ENCODE measurements around the gene ATAD2B.
A peak's percentile ranks its signal among the peaks of the same experiment; 100 is the strongest.
"Not testable (repeated sequence)": the region's sequence is repeated elsewhere in the genome, so short reads cannot be mapped to it uniquely, and the experiment has no call there.

ATAD2B gene

DNA sequence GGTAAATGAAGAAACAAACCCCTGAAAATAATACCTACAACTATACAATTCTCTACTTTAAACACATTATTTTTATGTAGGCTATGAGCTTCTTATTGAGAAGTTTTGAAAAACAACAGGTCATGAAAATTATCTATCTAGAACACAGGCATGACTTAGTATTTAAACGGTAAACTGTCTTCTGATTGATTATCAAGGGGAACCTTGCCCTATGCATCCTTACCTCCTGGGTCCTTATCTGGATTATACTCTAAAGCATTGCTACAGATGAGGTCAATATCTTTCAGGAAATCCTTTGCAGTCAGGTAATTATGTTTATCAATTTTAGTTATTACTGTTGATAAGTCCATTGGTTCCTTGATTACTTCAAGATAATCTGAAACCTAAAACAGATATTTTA, 144.3 kb downstream of the ATAD2B start:
- DNase-seq = no peak

DNA sequence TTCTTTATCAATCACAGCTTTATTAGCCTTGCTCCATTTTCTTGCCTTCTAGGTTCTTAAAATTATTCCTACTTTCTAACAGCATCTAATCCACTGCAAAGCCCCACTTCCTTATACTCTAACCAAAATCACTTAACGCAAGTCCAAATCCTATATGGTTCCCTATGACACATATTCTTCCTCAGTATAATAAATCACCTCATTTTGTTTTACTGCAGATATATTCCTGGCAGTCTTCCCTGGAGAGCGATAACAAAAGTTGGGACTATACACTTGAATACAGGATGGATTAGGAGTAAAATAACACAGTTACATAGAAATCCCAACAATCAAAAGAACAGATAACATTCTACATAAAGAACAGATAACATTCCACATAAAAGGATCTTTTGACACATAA, 144.8 kb downstream of the ATAD2B start:
- no peak for DNase-seq

DNA sequence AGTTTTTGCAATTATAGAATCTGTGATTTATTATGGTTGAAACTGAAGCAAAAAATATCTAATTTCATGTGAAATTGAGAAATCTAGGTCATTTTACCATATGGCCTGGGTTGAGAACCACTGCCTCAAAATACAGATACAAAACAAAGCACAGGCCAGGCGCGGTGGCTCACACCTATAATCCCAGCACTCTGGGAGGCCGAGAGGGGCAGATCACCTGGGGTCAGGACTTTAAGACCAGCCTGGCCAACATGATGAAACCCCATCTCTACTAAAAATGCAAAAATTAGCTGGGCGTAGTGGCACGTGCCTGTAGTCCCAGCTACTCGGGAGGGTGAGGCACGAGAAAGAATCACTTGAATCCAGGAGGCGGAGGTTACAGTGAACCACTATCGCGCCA, 146.5 kb downstream of the ATAD2B start:
- not testable (repeated sequence) for DNase-seq

DNA sequence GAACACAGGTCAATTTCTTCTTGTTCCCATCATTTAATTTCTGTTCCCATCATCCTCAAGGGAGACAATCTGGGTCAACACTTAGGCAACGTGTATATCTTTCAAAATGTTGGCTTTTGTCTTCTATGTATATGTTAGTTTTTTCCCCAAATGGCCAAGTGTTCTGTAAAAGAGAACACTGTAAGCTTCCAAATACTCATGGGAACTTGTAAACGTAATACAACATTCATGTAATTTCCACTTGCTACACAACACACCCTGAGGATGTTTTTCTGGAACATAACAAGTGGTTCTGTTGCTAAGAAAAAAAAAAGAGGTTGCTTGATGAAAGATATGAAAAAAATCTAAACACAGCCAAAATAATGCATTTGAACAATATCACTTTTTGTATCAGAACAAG, 149.1 kb downstream of the ATAD2B start:
- no peak for DNase-seq

DNA sequence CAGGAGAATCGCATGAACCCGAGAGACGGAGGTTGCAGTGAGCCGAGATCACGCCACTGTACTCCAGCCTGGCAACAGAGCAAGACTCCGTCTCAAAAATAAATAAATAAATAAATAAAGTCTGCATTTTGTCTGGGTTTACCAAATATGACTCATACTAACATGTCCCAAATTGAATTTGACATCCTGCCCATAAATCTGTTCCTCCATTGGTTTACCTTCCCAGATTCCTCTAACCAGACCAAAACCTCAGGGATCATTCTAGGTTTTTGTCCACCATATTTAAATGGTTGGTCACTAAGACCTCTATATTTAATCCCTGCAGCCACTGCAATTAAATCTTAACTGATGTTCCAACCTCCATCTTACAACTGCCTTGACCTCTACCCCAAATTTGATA, 150.9 kb downstream of the ATAD2B start:
- DNase-seq = no peak

DNA sequence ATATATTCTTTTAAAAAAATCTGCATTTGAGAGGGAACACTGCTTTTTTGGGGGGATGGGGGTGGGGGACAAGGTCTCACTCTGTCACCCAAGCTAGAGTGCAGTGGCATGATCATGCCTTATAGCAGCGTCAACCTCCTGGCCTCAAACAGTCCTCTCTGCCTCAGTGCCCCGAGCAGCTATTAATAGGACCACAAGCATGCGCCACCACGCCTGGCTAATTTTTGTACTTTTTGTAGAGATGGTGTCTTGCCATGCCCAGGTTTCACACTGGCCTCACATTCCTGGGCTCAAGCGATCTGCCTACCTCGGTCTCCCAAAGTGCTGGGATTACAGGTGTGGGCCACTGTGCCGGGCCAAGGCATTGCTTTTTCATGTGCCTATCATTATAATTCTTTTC, 154.2 kb downstream of the ATAD2B start:
- DNase-seq = no peak

DNA sequence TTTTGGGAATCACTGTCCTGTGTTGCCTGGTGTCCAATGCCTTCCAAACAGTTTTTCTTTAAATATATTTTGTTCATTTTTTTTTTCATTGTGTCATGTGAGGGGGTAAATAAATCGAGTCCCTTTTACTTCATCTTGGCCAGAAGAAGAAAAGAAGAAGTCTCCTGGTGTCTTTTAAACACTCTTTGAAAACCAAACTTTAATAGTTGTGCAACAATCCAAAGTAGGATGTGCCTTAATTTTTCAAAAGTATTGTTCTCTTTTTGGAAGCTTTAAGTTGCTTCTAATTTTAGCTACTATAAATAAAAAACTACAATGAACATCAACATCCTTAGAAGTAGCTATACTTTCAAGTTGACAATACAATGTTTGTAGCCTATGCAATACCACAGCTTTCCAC, 154.9 kb downstream of the ATAD2B start:
- no peak for DNase-seq

DNA sequence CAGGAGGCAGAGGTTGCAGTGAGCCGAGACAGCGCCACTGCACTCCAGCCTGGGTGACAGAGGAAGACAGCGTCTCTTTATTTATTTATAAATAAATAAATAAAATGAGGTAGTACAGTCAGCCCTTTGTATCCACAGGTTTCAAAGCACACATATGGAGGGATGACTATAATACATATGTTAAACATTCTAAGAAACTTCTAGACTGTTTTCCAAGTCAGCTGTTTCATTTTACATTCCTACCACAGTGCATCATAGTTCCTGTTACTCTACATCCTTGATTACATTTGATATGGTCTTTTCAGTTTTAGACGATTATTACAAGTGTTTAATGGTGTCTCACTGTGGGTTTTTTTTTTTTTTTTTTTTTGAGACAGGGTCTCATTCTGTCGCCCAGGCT, 157.6 kb downstream of the ATAD2B start:
- no peak for DNase-seq

DNA sequence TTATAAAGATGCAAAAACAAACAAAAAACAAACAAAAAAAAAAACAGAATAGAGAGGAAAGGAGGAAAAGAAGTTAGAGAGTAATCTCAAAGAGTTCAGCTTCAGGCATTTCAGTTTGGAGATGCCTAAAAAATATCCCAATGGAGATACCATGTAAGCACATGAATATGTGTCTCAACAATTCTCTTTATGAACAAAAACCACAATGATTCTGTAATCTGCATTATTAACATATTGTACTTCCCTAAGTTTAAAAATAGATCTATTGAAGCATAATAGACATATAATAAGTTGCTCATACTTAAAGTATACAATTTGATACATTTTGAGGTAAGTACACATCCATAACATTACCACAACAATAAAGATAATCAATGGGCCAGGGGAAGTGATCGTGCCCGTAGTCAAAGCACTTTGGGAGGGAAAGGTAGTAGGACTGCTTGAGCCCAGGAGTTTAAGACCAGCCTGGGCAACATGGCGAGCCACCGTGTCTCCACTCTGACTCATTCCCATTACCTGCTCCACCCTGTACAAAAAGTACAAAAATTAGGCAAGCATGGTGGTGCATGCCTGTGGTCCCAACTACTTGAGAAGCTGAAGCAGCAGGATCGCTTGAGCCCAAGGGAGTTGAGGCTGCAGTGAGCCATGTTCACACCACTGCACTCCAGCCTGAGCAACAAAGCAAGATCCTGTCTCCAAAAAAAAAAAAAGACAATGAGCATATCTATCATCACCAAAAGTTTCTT, 158.9 kb downstream of the ATAD2B start:
- no peak for DNase-seq

DNA sequence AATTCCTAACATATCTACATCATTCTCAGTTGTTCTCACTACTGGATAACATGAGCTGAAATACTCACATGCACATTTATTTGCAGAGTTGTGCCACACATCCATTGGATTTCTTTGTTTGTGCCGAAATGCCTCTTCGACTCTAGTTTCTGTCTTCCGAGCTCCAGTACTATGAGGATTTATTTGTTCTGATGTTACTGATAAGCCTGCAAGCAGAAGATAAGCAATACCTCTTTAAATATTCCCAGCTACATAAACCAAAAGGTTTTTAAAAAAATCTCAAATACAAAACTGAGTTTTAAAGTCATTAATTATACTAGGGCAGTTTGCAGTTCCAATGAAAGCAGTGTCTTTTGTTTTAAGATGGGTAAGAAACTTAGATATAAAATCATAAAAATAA, 164.8 kb downstream of the ATAD2B start:
- DNase-seq = no peak

DNA sequence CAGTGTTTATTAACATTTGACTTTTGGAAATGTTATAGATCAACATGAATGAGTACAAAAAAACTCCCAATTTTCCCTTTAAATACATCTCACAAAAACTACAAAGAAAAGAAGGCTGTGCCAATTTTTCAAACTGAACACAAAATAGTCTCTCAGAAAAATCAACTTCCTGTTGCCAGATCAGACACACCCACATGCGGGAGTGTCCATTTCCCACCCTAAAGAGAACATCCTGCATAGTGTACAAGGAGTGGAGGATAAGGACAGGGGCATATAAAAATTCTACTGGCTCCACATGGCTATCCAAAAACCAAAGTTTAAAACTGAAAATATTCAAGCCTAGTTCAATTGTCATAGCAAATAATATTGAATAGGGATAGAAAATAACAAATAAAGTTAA, 165.3 kb downstream of the ATAD2B start:
- no peak for DNase-seq

DNA sequence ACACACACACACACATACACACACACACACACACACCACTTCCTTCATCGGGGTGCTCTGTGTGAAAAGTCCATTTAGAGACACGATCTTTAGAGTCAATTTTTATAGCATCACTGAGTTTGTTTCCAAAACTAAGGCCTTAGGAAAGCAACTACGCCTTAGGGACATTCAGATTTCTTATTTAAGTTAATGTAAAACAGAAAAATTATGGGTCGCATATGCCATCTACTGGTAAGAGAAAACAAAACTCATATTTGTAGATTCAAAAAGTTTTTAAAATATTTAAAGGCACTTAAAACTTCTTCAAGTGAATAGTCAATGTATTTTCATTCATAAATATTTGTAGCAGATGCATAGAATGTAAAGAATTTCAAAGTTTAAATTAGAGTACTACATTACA, 166.2 kb downstream of the ATAD2B start:
- DNase-seq = no peak

DNA sequence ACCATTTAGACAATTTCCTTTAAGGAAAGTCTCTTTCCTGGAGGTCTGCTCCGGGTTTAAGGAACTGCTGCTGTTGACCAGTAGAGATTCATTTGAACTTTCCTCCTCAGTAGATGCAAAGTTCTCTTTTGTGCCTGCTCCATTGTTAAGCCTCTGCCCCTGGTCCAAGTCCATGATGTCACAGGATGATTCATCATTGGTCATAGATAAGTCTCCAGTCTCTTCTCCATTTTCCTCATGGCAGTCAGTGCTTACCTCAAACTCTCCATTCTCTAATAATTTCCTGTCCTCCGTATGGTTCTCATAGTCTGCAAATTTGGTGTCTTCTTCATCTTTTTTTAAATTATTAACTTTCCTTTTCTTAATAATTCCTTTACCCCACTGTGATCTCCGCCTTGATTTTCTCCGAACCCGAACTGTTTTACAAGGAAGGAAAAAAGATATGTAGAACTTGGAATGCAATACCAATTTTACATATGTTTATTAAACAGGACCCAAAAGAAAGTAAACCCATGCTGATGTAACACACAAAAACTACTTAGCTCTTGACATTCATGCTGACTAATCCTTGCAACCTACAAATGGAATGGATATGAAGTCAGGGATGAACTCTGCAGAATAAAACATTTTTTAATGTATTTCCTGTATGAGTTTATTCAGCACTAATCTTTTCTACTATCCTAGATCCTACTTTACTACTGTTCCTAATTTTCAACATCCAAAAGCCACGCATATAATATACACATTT, 169.1 kb downstream of the ATAD2B start:
- no peak for DNase-seq

DNA sequence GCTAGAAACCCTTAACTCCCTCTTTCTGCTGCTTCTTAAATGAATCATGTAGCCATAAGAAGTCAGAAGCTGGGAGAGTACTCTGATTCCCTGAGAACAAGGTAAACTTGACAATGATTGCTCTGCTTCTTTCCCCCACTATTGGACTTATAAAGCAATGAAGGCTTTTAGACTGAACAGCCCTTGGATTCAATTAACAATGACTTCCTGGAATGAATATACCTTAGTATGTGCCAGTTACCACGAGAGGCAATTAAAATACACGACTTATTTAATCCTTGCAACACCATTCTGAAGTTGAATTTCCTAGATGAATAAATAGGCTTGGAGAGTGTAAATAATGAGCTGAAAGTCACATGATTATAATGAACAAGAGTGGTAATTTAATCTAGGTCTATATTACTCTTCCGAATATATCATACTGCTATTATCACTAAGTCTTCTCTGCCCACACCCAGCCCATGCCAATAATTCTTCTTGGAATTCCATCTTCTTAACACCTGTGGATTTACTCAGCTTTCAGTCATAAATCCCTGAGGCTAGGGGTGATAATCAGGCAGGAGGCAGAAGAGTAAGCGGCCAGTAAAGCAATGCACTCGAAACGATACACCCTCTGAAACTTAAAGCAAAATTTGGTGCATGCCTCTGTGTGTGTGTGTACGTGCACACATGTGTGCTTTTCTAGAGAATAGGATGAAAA, 170.2 kb downstream of the ATAD2B start:
- DNase-seq = no peak

DNA sequence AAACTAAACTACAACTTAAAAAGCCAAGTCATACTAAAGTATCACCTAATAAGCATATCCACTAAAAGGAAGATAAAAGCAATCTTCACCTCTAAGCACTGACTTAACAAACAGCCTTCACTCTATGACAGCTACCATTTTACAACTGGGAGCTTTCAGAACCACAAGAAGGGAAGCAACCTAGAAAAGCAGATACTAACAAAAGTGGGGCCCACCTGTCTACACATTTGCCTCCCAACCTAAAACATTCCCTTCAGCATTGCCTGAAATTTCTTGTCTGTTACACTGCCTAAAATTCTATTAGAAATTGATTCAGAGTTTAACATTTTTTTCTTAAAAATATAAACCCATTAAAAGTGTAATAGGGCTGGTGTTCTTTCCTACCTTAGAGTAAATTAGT, 172.0 kb downstream of the ATAD2B start:
- no peak for DNase-seq

DNA sequence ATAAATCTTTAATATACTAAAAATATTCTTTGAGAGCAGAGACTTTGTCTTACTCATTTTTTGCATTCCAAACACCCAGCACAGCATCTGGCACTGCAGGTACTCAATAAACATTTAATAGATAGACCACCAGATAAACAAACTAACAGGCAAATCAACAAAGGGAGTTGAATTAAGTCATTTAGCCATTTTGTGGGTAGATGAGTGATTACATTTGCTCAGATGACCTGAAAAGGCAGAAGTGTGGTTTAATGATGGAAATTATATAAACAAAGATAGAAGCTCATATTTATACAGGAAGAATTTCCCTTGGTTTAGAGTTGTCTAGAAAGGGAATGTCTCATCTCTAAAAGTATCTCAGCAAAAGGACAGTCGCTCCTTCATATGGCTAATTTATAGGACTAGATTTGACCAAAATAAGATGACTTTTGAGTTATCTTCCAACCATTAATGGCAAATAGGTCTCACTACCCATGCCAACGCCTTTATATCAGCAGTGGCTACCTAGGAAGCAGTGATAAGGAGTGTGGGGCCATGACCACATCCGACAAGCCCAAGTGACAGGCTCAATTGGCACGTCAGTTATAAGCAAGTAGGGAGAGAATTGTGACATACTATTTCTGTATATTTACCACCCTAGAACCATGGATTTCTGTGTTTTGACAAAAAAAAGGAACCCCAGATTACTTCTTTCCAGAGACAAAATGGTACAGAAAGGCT, 173.5 kb downstream of the ATAD2B start:
- no peak for DNase-seq

DNA sequence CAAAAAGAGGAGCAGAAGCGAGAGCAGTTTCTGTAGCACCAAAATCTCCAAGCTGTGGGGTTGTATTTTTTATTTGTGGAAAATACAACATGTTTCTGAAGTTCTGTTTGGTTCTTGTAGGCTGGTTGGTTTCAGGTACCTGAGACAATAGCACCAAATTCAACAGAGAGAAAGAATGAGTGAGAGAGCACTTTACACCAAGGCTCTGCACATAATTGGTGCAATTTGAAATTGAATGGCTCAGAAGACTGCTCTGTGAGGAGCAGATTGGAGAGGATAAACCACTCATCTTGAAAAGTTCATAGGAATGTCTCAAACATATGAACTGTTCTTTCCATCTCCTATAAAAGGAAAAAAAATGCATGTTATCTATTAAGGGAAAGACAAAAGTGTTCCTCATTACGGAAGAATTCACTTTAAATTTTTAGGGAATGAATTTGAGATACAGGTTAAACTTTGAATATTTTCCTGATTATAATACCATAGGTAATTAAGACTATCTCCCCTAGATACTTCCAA, 175.1 kb downstream of the ATAD2B start:
- no peak for DNase-seq

DNA sequence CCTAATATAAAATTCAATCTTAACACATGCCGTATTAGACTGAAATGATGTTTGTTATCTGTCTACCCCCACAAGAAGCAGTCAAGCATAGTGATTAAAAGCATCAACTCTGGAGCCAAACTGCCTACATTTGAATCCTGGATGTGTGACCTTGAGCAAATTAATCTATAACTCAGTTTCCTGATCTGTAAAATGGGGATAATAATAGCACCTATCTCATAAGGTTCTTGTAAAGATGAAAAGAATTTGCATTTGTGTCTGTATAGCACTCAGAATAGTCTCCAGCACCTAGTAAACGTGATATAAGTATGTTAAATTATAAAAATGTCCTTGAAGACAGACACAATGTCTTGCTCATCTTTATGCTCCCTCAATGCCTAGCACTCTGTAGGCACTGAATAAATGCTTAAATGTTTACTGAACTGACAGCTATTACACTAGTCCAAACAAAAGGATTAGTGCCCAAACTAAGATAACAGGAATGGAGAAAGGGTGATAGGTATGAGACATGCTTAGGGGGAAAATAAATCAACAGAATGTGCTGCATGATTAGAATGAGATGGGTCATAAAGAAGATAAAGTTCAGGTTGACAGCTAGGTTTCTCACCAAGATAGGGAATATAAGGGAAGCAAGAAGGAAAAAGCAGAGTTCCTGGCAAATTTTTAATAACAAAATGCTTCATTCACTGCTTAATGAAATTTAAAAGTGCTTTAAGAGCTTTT, 180.6 kb downstream of the ATAD2B start:
- no peak for DNase-seq

DNA sequence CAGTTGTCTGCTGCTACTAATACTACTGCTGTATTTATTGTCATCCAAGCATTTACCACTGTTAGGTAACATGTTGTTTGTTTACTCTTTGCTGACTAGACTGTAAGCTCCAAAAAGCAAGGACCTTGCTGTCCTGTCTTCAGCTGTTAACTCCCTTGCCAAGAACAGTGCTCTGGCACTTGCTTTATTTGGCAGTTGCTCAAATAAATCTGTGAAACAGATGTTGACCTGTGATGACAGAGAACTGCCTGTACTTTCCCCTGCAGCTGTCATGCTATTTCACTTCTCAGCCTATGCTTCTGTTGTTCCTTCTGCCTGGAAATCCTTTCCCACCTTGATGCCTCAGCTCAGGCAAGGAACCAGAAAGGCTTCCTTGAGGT, 181.2 kb downstream of the ATAD2B start:
- peak; percentile 70 for DNase-seq

DNA sequence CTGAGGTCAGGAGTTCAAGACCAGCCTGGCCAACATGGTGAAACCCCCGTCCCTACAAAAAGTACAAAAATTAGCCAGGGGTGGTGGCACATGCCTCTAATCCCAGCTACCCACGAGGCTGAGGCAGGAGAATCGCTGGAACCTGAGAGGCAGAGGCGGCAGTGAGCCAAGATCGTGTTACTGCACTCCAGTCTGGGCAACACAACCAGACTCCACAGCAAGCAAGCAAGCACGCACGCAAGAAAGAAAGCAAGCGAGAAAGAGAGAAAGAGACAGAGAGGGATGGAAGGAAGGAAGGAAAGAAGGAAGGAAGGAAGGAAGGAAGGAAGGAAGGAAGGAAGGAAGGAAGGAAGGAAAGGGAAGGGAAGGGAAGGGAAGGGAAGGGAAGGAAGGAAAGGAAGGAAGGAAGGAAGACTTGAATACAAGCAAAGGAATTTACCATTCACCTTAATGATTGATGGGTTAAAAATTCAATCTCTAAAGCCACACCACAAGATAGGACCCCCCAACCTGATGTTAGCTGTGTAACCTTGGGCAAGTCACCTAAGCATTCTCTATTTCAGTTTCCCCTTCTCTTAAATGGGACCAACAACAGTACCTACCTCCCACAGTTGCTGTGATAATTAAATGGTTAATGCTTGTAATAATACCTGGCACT, 181.7 kb downstream of the ATAD2B start:
- DNase-seq = no peak

DNA sequence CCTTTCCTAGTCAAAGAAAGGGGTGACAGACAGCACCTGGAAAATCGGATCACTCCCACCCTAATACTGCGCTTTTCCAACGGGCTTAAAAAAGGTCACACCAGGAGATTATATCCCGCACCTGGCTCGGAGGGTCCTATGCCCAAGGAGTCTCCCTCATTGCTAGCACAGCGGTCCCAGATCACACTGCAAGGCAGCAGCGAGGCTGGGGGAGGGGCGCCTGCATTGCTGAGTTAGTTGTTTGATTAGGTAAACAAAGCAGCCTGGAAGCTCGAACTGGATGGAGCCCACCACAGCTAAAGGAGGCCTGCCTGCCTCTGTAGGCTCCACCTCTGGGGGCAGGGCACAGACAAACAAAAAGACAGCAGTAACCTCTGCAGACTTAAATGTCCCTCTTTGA, 190.1 kb downstream of the ATAD2B start:
- not testable (repeated sequence) for DNase-seq

DNA sequence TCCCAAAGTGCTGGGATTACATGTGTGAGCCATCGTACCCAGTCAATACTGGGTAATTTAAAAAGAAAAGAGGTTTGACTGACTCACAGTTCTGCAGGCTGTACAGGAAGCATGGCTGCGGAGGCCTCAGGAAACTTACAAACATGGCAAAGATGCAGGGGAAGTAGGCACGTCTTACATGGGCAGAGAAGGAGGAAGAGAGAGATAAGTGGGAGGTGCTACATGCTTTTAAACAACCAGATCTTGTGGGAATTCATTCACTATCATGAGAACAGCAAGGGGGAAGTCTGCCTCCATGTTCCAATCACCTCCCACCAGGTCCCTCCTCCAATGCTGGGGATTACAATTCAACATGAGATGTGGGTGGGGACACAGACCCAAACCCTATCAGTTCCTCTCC, 192.5 kb downstream of the ATAD2B start:
- DNase-seq = no peak

Data from right forelimb (tissue), 1 donor.